D721Med (cell line): ENCODE results near the gene C6orf15.
A peak's percentile ranks its signal among the peaks of the same experiment; 100 is the strongest.

ENCODE experiments used
- DNase-seq: peaks from one replicate; pipeline ENCODE4 v3.0.0; 2011; ENCODE audit warnings: low spot score; ENCODE audit not compliant: insufficient read length
- FAIRE-seq: peaks from 2 replicates; lab custom pipeline; 2011; peaks lifted over from hg19 to GRCh38; lab: Jason Lieb, UNC
- TF ChIP-seq, protein P1 (sequence below): IDR thresholded peaks from 2 replicates; pipeline ENCODE4 v1.5.1; 2012; ENCODE audit warnings: mild to moderate bottlenecking, control low read depth; ENCODE audit not compliant: insufficient read depth; ENCODE audit errors: missing control alignments

The C6orf15 gene

DNA sequence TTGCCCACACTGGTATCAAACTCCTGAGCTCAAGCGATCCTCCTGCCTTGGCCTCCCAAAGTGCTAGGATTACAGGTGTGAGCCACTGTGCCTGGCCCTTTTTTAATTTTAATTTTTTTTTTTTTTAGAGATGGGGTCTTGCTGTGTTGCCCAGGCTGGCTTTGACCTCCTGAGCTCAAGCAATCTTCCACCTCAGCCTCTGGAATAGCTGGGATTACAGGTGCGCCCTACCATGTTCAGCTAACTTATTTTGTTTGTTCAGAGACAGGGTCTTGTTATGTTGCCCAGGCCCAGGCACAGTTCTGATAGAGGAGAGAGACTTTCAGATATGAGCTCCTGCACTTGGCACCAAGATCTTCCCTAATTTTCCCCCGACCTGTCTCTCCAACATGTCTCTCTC is 18.4 kb upstream of the C6orf15 start:
- no peak for FAIRE-seq

GRCh38 chr6:31129130-31129529 is 16.8 kb upstream of the C6orf15 start:
- FAIRE-seq (no peak), DNase-seq (no peak)
- TF ChIP-seq, protein P1, sequence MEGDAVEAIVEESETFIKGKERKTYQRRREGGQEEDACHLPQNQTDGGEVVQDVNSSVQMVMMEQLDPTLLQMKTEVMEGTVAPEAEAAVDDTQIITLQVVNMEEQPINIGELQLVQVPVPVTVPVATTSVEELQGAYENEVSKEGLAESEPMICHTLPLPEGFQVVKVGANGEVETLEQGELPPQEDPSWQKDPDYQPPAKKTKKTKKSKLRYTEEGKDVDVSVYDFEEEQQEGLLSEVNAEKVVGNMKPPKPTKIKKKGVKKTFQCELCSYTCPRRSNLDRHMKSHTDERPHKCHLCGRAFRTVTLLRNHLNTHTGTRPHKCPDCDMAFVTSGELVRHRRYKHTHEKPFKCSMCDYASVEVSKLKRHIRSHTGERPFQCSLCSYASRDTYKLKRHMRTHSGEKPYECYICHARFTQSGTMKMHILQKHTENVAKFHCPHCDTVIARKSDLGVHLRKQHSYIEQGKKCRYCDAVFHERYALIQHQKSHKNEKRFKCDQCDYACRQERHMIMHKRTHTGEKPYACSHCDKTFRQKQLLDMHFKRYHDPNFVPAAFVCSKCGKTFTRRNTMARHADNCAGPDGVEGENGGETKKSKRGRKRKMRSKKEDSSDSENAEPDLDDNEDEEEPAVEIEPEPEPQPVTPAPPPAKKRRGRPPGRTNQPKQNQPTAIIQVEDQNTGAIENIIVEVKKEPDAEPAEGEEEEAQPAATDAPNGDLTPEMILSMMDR = no peak

More for the DNA sequence above, 18.4 kb upstream of the C6orf15 start:
- TF ChIP-seq, protein P1 = no peak
- DNase-seq = no peak

- FAIRE-seq = no peak
- TF ChIP-seq, protein P1 = peak; percentile 66
- DNase-seq = peak; percentile 50
Observed at GRCh38 chr6:31128093-31128676, 15.8 kb upstream of the C6orf15 start.

DNA sequence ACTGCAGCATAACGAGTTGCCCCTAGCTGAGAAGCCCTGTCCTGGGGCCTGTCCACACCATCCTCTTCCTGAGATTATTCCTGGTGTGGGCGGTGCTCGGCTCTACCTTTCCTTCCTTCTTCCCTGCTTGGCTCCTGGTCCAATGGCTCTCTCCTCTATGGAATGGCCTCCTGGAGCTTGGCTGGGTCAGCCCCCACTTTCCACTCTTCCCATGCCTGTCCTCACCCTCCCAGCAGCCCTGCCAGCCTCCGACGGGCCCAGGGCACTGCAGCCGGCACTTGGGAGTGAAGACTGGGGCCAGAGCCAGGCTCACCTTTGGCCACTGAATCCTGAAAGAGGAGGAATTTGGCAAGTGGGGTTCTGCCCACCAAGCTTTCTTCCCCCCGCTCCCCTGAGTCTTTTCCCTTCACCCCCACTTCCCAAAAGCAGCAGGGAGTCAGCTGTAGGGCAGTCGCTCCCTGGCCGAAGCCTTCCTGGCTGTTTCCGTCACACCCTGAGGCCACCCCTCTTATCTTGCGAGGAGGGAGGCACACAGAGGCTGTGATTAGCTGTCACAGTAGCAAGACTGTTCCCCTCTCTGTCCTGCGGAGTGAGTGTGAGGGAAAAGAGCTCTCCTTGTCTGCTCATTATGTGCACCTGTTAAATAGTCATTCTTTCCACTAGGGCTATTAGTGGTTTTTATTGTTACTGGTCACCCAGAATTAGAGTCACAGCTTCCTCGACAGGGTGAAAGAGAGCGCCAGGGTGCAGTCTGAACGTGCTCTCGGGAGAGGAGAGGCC is 14.2 kb upstream of the C6orf15 start:
- TF ChIP-seq, protein P1 = no peak
- FAIRE-seq (no peak), DNase-seq (no peak)

DNA sequence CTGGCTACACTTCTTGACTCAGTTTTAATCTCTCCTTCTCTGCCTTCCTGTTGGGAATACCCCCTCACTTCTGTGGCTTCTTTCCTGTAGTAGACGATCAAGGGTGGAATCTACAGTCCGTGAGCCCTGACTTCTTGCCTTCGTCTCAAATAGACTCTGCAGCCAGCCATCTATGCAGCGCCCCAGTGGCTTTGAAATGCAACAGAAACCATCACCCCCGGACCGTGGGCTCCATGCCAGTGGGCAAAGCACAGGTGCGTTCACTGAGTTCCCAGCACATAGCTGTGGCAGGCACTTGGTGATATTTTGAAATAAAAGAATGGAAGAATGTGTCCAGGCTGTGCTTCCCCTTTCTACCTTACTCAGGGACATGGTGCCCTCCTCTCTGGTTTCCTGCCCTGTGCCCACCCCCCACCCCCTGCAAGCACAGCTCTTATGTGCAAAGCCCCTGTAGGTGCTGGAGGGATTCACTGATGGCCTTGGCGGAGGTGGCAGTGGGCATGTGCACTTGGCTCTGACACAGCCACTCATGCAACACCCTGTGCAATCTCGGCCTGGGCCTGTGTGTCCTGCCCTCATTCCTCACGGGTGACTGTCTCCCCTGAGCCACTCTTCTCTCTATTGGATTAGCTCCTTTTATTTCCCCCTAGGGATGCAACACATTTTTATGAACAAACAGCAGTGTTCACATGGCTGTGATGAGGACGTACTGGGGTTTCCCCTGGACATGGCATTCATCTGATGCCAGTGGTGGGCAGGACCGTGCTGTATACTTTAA is 13.4 kb upstream of the C6orf15 start:
- TF ChIP-seq, protein P1 = no peak
- DNase-seq (no peak), FAIRE-seq (no peak)

DNA sequence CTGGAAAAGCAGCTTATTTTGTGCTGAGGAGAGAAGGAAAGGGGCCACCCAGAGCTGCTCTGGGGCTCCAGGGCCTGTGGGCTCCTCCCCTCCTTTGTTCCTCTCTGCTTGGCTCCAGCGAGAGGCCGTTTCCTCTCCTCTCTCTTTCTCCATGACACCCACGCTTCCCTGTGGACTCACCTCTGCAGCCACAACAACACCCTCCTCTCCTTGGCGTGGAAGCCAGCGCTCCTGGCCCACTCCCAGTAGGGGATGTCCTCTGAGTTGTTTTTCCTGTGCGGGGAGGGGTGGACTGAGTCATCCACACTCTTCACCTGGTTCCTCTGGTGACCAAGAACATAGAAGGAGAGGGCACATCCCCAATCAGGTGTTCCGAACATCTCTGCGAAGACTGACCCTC is 12.8 kb upstream of the C6orf15 start:
- FAIRE-seq = no peak
- TF ChIP-seq, protein P1 = no peak
- DNase-seq = no peak
